Keratinocyte (primary cell): ENCODE results near the gene RASGEF1C. TPM values are rescaled to one million over a fixed set of nuclear protein-coding genes. Genes with fewer than 3 reads are reported as not detected.

ENCODE experiments used
- DNase-seq: peaks from one replicate; pipeline ENCODE4 v3.0.0-alpha.2; 2011; ENCODE audit warnings: low read depth, missing footprints, low spot score
- FAIRE-seq: peaks from 2 replicates; lab custom pipeline; 2011; peaks lifted over from hg19 to GRCh38; lab: Jason Lieb, UNC
- H2AFZ ChIP-seq: 2 replicates; pipeline ENCODE4 v1.6.0; 2012; ENCODE audit warnings: low read length, control low read depth, inconsistent platforms; ENCODE audit not compliant: control insufficient read depth
- H3K27ac ChIP-seq: 2 replicates; pipeline ENCODE4 v1.5.1; 2011; ENCODE audit warnings: low read length; ENCODE audit not compliant: control insufficient read depth, insufficient read depth
- H3K27me3 ChIP-seq: 3 replicates; pipeline ENCODE4 v1.6.0; 2011; ENCODE audit warnings: low read length; ENCODE audit not compliant: control insufficient read depth, insufficient read depth; ENCODE audit errors: extremely low read depth
- H3K36me3 ChIP-seq, 2 experiments: 2 replicates in 1 of 2; 3 replicates in 1 of 2; pipeline ENCODE4 v1.5.1; 2011; ENCODE audit warnings: low read length in 2 of 2, mild to moderate bottlenecking in 1 of 2; ENCODE audit not compliant: control insufficient read depth in 2 of 2, insufficient read depth in 2 of 2; ENCODE audit errors: extremely low read depth in 1 of 2
- H3K4me1 ChIP-seq: 3 replicates; pipeline ENCODE4 v1.5.1; 2011; ENCODE audit warnings: low read length; ENCODE audit not compliant: control insufficient read depth, insufficient read depth; ENCODE audit errors: extremely low read depth
- H3K4me2 ChIP-seq: 3 replicates; pipeline ENCODE4 v1.6.0; 2011; ENCODE audit warnings: low read depth, low read length; ENCODE audit not compliant: control insufficient read depth, insufficient read depth; ENCODE audit errors: extremely low read depth
- H3K4me3 ChIP-seq, 3 experiments: fragments of 200-600 bp in 1 of 3; sonication (generic) in 1 of 3; 2 replicates in 2 of 3; 3 replicates in 1 of 3; pipeline ENCODE4 v1.5.1; 2011 to 2016; ENCODE audit warnings: low read length in 3 of 3, mild to moderate bottlenecking in 3 of 3, control low read depth in 2 of 3, inconsistent platforms in 1 of 3, low read depth in 1 of 3, mixed read lengths in 1 of 3, mixed run types in 1 of 3, moderate library complexity in 1 of 3; ENCODE audit not compliant: control insufficient read depth in 2 of 3, insufficient read depth in 2 of 3; ENCODE audit errors: extremely low read depth in 1 of 3
- H3K79me2 ChIP-seq: 2 replicates; pipeline ENCODE4 v1.6.0; 2012; ENCODE audit warnings: low read length; ENCODE audit not compliant: control insufficient read depth, insufficient read depth
- H3K9ac ChIP-seq: 3 replicates; pipeline ENCODE4 v1.6.0; 2011; ENCODE audit warnings: low read length; ENCODE audit not compliant: control insufficient read depth, insufficient read depth; ENCODE audit errors: extremely low read depth
- H3K9me1 ChIP-seq: 3 replicates; pipeline ENCODE4 v1.6.0; 2011; ENCODE audit warnings: low read length; ENCODE audit not compliant: control insufficient read depth, insufficient read depth; ENCODE audit errors: extremely low read depth
- H3K9me3 ChIP-seq: 2 replicates; pipeline ENCODE4 v1.5.1; 2012; ENCODE audit warnings: low read depth, low read length; ENCODE audit not compliant: control insufficient read depth
- H4K20me1 ChIP-seq: 3 replicates; pipeline ENCODE4 v1.6.0; 2011; ENCODE audit warnings: low read length; ENCODE audit not compliant: control insufficient read depth, insufficient read depth; ENCODE audit errors: extremely low read depth
- CTCF ChIP-seq, 3 experiments: IDR thresholded peaks in 1 of 3; conservative IDR thresholded peaks in 1 of 3; optimal IDR thresholded peaks in 1 of 3; 2 replicates in 2 of 3; 3 replicates in 1 of 3; pipeline versions ENCODE3 to v1.5.1; 2011; ENCODE audit warnings: low read length in 3 of 3, mild to moderate bottlenecking in 3 of 3, moderate library complexity in 2 of 3, control low read depth in 1 of 3, inconsistent platforms in 1 of 3; ENCODE audit not compliant: insufficient read depth in 2 of 3; ENCODE audit errors: extremely low read depth in 1 of 3
- EZH2 ChIP-seq: IDR thresholded peaks from one replicate; pipeline ENCODE4 v1.6.1; 2012; ENCODE audit warnings: inconsistent platforms, mild to moderate bottlenecking, low read length, moderate library complexity
- dilution Hi-C: fragments of 300-500 bp; cut with MboI; formaldehyde crosslinking; loops from one replicate; pipeline ENCODE4 v1.7.0; 2020; ENCODE audit warnings: low sequenced_read_pairs; ENCODE audit not compliant: extremely low pct_ligation_motif_present
- polyA plus RNA-seq, 5 experiments: library from polyadenylated mRNA; depleted of rRNA in 3 of 5; stranded (reverse) in 3 of 5; stranded (forward) in 1 of 5; unstranded in 1 of 5; fragments of >200 nt; gene quantifications; 1 replicate in 1 of 5; 2 replicates in 3 of 5; 3 replicates in 1 of 5; pipeline versions ENCODE4 v1.2.1 to v1.2.3, GENCODE V29; 2011 to 2012; ENCODE audit warnings: missing spikeins in 2 of 5, low read depth in 1 of 5, low replicate concordance in 1 of 5

The RASGEF1C gene
- polyA plus RNA-seq, 1 donor (not counting 4 experiments of a cell fraction or from before 2014, with no cell fraction given): not detected

GRCh38 chr5:180230017-180230416, 21.0 kb upstream of the RASGEF1C start:
- Histone ChIP-seq H3K27ac (no peak overlapping the region), H4K20me1 (no peaks in the 10 kb centered on the region), H3K4me2 (no peak overlapping the region), H3K4me1 (peaks cover 3% of the 10 kb centered on the region), H2AFZ (no peak overlapping the region), H3K9me1 (no peaks in the 10 kb centered on the region), H3K36me3 (peaks cover 0 to 6% of the 10 kb centered on the region in 2 experiments), H3K79me2 (no peaks in the 10 kb centered on the region), H3K9ac (no peak overlapping the region), H3K9me3 (peaks cover 8% of the 10 kb centered on the region), H3K27me3 (no peaks in the 10 kb centered on the region), H3K4me3 (no peak overlapping the region)
- TF ChIP-seq CTCF (optimal IDR thresholded peaks at IDR 0.05 in 1 of 3, IDR thresholded peaks at IDR 0.05 in 1 of 3, conservative IDR thresholded peaks at IDR 0.05 in 1 of 3; ENCODE audit: extremely low read depth in 1 of 3, insufficient read depth in 2 of 3, low read length in 3 of 3) (no peak), EZH2 (no peak)
- dilution Hi-C loops: no loop called here
- no peak for FAIRE-seq
- no peak for DNase-seq

GRCh38 chr5:180222056-180222455, 13.0 kb upstream of the RASGEF1C start:
- dilution Hi-C loops: no loop called here
- Histone ChIP-seq H3K9me1 (no peaks in the 10 kb centered on the region), H3K4me3 (no peak overlapping the region), H3K9me3 (peaks cover 6% of the 10 kb centered on the region), H4K20me1 (no peaks in the 10 kb centered on the region), H3K27me3 (no peaks in the 10 kb centered on the region), H3K4me2 (no peak overlapping the region), H3K36me3 (no peaks in the 10 kb centered on the region), H3K27ac (no peak overlapping the region), H2AFZ (no peak overlapping the region), H3K4me1 (no peaks in the 10 kb centered on the region), H3K9ac (no peak overlapping the region), H3K79me2 (no peaks in the 10 kb centered on the region)
- FAIRE-seq: no peak
- TF ChIP-seq EZH2 (no peak), CTCF (optimal IDR thresholded peaks at IDR 0.05 in 1 of 3, IDR thresholded peaks at IDR 0.05 in 1 of 3, conservative IDR thresholded peaks at IDR 0.05 in 1 of 3; ENCODE audit: extremely low read depth in 1 of 3, insufficient read depth in 2 of 3, low read length in 3 of 3) (no peak)
- DNase-seq: no peak
